GM12891 (cell line): ENCODE data around the gene ARHGAP26.

Experiments
- POLR2A ChIP-seq: IDR thresholded peaks from 2 replicates; pipeline ENCODE4 v1.6.1; 2011; ENCODE audit warnings: low read depth, low read length, control low read depth
- POLR2AphosphoS5 ChIP-seq: IDR thresholded peaks from 2 replicates; pipeline ENCODE4 v1.6.1; 2011; ENCODE audit warnings: low read depth, low read length, control low read depth
- SPI1 ChIP-seq: IDR thresholded peaks from 2 replicates; pipeline ENCODE4 v1.6.1; 2011; ENCODE audit warnings: low read depth, low read length, control low read depth

DNA sequence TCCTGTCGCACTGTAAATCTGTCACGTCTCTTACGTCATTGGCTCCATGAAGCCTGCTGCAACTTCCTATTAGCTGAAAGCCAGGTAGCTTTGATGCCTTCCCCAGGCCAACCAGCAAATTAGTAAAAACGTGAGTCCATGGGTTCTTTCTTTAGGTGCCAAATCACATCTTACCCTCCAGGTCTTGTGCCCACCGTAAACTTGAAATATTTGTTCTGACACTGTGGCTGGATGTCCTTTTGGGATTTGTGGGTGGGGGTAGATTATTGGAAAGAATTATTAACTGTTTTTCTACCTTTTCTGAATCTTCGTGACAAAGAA lies 460.5 kb downstream of the ARHGAP26 start:
- TF ChIP-seq POLR2AphosphoS5, result no peak
- TF ChIP-seq POLR2A, result no peak; the same call in none of the 2 replicates
- TF ChIP-seq SPI1, result no peak
